Neural cell (in vitro differentiated cells): Measurements from ENCODE around the gene NOPCHAP1.

ENCODE experiments used
- CTCF ChIP-seq: fragments of 450-650 bp; IDR thresholded peaks from 2 replicates; pipeline ENCODE4 v1.5.1; 2014; ENCODE audit warnings: antibody characterized with exemption, mild to moderate bottlenecking, moderate library complexity; ENCODE audit not compliant: poor library complexity, severe bottlenecking
- EP300 ChIP-seq: fragments of 450-650 bp; conservative IDR thresholded peaks from 2 replicates; pipeline ENCODE4 v1.6.1; 2014; ENCODE audit warnings: antibody characterized with exemption, mild to moderate bottlenecking, moderate library complexity; ENCODE audit not compliant: poor library complexity, severe bottlenecking
- EZH2 ChIP-seq: fragments of 200-600, 300-800 bp; shearing (Covaris generic), sonication (generic); IDR thresholded peaks from 2 replicates; pipeline ENCODE4 v1.6.1; 2014; ENCODE audit warnings: antibody characterized with exemption, low read length, borderline replicate concordance, mild to moderate bottlenecking; ENCODE audit not compliant: insufficient read depth, poor library complexity, severe bottlenecking
- MXI1 ChIP-seq: fragments of 450-650 bp; conservative IDR thresholded peaks from 2 replicates; pipeline ENCODE4 v1.6.1; 2014; ENCODE audit warnings: antibody characterized with exemption, mild to moderate bottlenecking; ENCODE audit not compliant: poor library complexity, severe bottlenecking
- POLR2AphosphoS5 ChIP-seq: IDR thresholded peaks from 2 replicates; pipeline ENCODE4 v1.6.1; 2012
- RAD21 ChIP-seq: fragments of 450-650 bp; conservative IDR thresholded peaks from 2 replicates; pipeline ENCODE4 v1.6.1; 2014; ENCODE audit warnings: antibody characterized with exemption, mild to moderate bottlenecking, moderate library complexity
- REST ChIP-seq: IDR thresholded peaks from 2 replicates; pipeline ENCODE4 v1.6.1; 2012; ENCODE audit warnings: borderline replicate concordance
- SMC3 ChIP-seq: fragments of 450-650 bp; conservative IDR thresholded peaks from 2 replicates; pipeline ENCODE4 v1.6.1; 2014; ENCODE audit warnings: antibody characterized with exemption, mild to moderate bottlenecking, moderate library complexity; ENCODE audit not compliant: poor library complexity
- TAF1 ChIP-seq: IDR thresholded peaks from 2 replicates; pipeline ENCODE4 v1.6.1; 2012; ENCODE audit warnings: low read depth

- TF ChIP-seq REST: no peak
- TF ChIP-seq CTCF: no peak
- TF ChIP-seq TAF1: no peak
- no peak for TF ChIP-seq SMC3
- TF ChIP-seq MXI1: no peak
- no peak for TF ChIP-seq EP300
- no peak for TF ChIP-seq RAD21
- TF ChIP-seq EZH2: no peak
- TF ChIP-seq POLR2AphosphoS5: no peak
Measured at GRCh38 chr12:104958805-104959334, 27.2 kb upstream of the NOPCHAP1 start.
